ENCODE measurements around the gene ASB13. TPM values are rescaled to one million over a fixed set of nuclear protein-coding genes. Genes with fewer than 3 reads are reported as not detected.

The ASB13 gene
- total RNA-seq, 1 experiment from 2014 or later = 13.8 TPM

- no peak overlapping the region for H2AK5ac ChIP-seq (ENCODE audit: insufficient read length, low read length)
- H3K18ac ChIP-seq (ENCODE audit: insufficient read length, low read depth, low read length) = no peak overlapping the region
- no peak overlapping the region for H3K9ac ChIP-seq (ENCODE audit: extremely low read depth, insufficient read length, low read length)
- H2BK120ac ChIP-seq (ENCODE audit: low read depth, low read length, poor library complexity, severe bottlenecking) = no peak overlapping the region
- DNase-seq = no peak
- H3K4me2 ChIP-seq (ENCODE audit: insufficient read depth, insufficient read length, low read length) = no peak overlapping the region
- H4K8ac ChIP-seq (replicated peaks; ENCODE audit: insufficient read length, low read depth, low read length) = no peak overlapping the region
- Mint-ChIP-seq H3K27me3 (ENCODE audit: low read depth) (no peaks in the 10 kb centered on the region), H3K27ac (no peak overlapping the region), H3K4me1 (peaks cover 5 to 7% of the 10 kb centered on the region in 2 experiments), H3K9me3 (no peaks in the 10 kb centered on the region), H3K36me3 (ENCODE audit: insufficient read depth in 1 of 3, low read depth in 3 of 3) (no peaks in the 10 kb centered on the region), H3K4me3 (no peak overlapping the region)
- H2BK15ac ChIP-seq (ENCODE audit: low read depth, low read length) = no peak overlapping the region
- H3K23me2 ChIP-seq (ENCODE audit: insufficient read length, low read depth, low read length, poor library complexity, severe bottlenecking) = no peaks in the 10 kb centered on the region
- H3T11ph ChIP-seq (ENCODE audit: low read length) = no peak overlapping the region
- no peaks in the 10 kb centered on the region for H4K20me1 ChIP-seq (ENCODE audit: control insufficient read depth, insufficient read depth, insufficient read length)
- no peak overlapping the region for H2AFZ ChIP-seq (ENCODE audit: low read length)
- no peak overlapping the region for H4K91ac ChIP-seq (ENCODE audit: insufficient read length, low read depth, low read length)
- no peak overlapping the region for H3K23ac ChIP-seq (ENCODE audit: insufficient read length, low read depth, low read length)
- H3K14ac ChIP-seq (ENCODE audit: insufficient read depth, low read length) = no peak overlapping the region; the same call in 1 of the 2 replicates
- no peak overlapping the region for H2BK20ac ChIP-seq (ENCODE audit: low read depth, low read length, poor library complexity, severe bottlenecking)
- no peaks in the 10 kb centered on the region for H3K79me1 ChIP-seq (ENCODE audit: insufficient read depth, low read depth, low read length, poor library complexity, severe bottlenecking)
- no peaks in the 10 kb centered on the region for H3K4me1 ChIP-seq (ENCODE audit: insufficient read depth, low read length)
- no peak overlapping the region for H3K4ac ChIP-seq (ENCODE audit: low read depth, low read length)
- WGBS (ENCODE audit: extremely low coverage, insufficient read length, low lambda C conversion rate) = no CpG with 5 or more reads among the region's 13 CpGs
- no peaks in the 10 kb centered on the region for H3K79me2 ChIP-seq (ENCODE audit: insufficient read depth, low read length)
- no peak overlapping the region for H2BK5ac ChIP-seq (ENCODE audit: insufficient read length, low read length)
- no peaks in the 10 kb centered on the region for H3K9me3 ChIP-seq (ENCODE audit: control insufficient read depth, low read depth, low read length)
- no peak overlapping the region for H3K56ac ChIP-seq (ENCODE audit: insufficient read length, low read depth, low read length)
- no peak overlapping the region for H3K27ac ChIP-seq (ENCODE audit: insufficient read length, low read depth, low read length)
- H4K5ac ChIP-seq (ENCODE audit: insufficient read length, low read depth, low read length) = no peak overlapping the region
- no peak for TF ChIP-seq CTCF (conservative IDR thresholded peaks at IDR 0.05)
- H3K27me3 ChIP-seq (ENCODE audit: insufficient read depth, low read length) = no peaks in the 10 kb centered on the region
- no peak overlapping the region for H2BK12ac ChIP-seq (ENCODE audit: insufficient read length, low read depth, low read length)
Measured at GRCh38 chr10:5625992-5626777, 40.2 kb downstream of the ASB13 start.
